HG02798 (cell line): ENCODE data around the gene PGAP2.
"Not testable (repeated sequence)": the region's sequence is repeated elsewhere in the genome, so short reads cannot be mapped to it uniquely, and the experiment has no call there.

Experiments
- ATAC-seq: cut with Tn5 transposase; IDR thresholded peaks from one replicate; pipeline ENCODE4 v1.9.1; 2021; ENCODE audit warnings: mild to moderate bottlenecking; ENCODE audit not compliant: unreplicated experiment, poor library complexity

PGAP2 gene

DNA sequence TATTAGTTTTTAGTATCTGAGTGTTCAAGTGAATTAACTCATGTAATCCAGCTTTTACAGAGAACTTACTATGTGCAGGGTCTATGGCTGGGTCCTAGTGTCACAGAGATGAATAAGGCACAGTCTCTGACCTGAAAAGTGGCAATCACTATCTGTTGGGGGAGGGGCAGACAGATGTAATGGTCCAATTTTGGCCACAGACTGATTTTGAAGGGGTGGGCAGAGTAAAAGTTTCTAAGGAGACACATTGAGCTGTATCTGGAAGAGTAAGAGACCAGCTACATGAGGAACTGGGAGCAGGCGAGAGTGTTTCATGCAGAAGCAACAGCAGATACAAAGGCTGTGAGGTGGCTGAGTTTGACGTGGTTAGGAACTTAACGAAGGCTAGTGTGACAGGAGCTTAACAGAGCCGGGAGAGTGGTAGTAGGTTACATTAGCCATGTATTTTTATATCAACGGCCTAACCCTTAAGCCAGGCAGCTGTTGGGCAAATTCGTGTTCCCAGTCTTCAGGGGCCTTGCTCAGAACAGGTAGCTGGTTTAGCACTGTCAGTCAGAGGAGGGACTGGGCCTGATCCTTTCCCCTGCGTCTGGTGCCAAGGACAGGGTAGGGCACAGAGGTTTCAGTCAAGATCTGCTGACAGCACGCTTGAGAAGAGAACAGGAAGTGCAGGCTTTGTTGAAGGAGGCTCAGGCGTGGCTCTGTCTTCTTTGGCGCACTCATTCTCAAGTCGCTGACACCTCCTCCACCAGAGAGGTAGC lies 45.7 kb downstream of the PGAP2 start:
- ATAC-seq, result peak; percentile 27

DNA sequence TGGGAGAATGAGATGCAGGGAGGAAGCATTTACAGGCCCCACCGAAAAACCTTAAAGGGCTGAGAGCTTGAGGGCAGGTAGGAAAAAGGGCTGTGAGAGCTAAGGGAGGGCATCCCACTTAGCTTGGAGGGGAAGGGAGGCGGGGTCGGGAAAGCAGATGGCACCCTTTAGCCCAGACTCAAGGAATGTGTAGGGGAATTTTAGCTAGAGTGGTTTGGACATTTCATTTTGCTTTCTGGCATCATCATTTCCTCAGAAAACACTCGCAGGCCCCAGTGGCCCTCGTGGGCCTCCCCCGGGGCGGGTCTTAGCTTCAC lies 46.3 kb downstream of the PGAP2 start:
- ATAC-seq, result no peak

DNA sequence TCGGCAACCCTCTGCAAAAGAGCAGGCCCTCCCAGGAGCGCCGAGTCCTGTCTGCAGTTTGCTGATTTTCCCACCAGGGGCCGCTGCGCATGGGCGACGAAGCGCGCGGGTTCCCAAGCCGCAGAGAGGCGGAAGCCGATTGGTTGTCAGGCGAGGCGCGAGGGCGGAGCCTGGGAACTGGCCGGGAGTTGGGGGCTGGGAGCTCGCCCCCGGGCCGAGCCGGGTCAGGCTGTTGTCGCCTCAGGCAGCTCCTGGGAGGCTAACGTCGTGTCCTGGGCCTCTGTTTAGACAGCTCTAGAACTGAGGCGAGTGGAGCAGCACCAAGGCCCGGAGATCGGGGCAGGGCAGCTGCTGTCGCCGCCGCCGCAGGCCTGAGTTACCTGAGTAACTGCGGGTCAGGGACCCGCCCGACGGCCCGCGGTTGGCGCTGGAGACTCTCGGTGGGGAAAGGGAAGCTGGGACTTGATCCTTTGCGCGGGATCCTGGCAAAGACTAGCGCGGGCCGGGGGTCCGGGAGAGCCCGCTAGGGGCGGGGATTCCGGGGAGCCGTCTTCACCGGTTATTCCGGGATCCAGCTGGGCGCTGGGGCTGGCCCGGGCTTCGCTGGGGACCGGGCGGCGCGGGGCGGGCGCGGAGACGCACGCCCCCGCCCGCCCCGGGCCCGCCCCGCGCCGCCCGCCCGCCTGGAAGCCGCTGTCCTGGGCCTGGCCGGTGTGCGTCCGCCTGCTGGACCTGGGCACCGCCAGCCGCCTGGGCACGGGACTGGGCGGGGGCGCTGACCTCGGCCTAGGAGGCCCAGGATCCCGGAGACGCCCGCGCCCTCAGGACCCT lies 46.8 kb downstream of the PGAP2 start, which contains the start of gene STIM1:
TSS of gene STIM1 (plus strand) at position 688 of the 831 bp plus-strand sequence. CDS start 607 bp downstream, outside the sequence.
- ATAC-seq, result peak; percentile 76

DNA sequence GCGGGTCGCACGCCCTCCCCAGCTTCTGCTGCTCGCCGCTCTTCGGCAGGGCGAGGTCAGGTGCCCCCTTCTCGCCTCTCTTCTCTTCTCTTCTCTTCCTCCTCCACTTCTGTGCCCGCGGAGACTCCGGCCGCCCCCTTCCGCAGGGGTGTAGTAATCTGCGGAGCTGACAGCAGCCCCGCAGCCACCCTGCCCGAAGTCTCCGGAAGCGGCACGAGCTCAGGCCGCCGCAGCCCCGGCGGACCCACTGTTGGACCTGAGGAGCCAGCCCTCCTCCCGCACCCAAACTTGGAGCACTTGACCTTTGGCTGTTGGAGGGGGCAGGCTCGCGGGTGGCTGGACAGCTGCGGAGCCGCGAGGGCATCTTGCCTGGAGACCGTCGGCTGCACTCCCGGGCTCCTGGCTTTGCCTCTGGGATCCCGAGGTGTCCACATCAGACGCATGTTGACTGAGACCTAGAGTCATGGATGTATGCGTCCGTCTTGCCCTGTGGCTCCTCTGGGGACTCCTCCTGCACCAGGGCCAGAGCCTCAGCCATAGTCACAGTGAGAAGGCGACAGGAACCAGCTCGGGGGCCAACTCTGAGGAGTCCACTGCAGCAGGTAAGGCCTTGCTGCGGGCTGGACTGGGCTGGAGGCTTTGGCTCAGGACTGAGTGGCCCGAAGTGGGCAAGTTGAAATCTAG lies 47.6 kb downstream of the PGAP2 start:
- peak; percentile 14 for ATAC-seq

DNA sequence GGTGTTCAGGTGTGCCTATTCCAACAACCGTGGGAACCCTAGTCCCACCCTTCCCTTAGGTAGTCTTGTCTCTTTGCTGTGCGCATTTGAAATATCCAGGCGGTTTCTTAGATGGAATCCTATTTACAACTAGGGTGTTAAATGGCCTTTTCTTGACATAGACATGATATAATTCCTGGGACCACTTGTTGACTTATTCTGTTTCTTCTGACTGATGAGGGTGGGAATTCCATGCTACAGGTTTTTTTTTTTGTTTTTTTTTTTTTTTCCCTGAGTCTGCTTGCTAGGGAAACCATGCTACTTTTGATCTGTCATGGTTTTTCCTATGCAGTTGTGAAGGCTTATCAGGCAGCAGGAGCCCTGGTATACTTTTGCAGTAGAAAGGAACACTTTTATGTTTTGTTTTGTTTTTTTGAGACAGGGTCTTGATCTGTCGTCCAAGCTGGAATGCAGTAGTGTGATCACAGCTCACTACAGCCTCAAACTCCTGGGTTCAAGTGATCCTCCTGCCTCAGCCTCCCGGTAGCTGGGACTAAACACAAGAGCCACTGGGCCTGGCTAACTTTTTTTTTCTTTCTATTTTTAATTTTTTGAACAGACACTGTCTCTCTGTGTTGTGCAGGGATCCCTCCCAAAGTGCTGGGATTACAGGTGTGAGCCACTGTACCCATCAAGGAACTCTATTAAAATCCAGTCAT lies 48.6 kb downstream of the PGAP2 start:
- no peak for ATAC-seq

DNA sequence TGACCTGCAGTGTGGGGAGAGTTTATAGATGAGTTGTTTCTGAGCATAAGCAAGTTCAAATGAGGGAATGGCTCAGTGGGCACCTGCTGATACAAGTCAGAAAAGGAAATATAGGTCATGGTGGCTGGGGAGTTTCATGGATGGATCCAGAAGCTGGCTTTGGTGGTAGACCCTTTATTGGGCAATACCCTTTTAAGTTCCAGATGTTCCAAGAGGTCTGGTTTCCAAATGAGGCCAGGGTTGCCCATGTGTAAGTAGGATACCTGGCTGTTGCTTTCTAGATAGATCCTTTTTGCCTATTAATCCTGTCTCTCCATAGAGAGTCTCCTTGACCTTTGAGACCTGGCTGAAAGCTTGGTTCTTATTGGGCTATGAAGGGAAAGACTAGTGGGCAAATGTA lies 49.3 kb downstream of the PGAP2 start:
- ATAC-seq, result no peak

DNA sequence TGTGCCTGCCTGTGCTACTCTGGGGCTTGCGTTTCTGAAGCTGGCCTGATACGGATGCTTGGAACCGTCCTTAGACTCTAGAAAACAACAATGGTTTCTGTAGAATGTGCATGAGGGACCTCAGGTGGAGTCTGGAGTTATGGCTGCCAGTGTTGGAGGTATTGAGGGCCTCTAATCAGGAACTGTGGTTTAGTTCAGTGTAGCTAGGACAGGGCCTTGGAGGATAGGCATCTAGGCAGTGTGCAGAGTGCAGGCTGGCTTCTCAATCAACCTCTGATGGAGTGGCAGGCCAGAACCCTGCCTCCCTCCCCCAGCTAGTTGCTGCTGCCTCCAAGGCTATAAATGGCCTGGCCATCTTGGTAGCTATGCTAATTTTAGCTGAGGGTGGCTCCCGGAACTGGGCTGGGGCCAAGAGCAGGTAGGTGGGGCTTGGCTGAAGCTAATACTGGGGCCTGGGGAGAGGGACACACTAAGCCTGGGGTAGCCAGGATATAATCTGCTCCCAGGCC lies 51.1 kb downstream of the PGAP2 start:
- ATAC-seq, result peak; percentile 36

DNA sequence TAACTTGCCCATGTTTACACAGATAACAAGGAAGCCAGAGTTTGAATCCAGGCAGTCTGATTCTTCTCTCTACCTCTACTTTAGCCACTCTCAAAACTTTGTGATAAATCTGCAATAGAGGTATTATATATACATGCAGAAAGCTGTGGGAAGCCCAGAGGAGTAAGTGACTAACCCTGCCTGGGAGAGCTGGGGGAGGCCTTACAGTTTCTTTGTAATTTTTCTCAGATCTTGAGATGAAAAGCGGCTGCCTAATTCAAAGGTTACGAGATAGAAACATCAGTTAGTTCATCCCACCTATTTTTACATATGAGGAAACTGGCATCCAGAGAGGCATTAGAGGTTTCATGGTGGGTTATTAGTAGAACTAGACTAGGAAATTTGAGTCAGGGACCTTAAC lies 52.0 kb downstream of the PGAP2 start:
- ATAC-seq, result no peak

DNA sequence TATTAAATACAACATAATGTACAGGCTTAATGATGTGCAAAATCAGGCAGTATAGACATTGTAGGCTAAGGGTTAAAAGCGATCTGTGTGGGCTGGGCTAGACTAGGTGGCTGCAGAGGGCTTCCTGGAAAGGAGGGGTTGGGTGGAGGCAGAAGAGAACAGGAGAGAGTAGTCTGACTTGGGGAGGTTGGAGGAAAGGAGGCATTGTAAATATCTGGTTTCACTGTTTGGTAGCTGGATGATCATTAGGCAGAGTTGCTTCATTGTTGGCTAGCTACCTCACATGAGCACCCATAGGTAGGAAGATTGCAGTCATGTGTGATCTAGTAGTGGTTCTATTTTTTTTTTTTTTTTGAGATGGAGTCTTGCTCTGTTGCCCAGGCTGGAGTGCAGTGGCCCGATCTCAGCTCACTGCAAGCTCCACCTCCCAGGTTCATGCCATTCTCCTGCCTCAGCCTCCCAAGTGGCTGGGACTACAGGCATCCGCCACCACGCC lies 52.6 kb downstream of the PGAP2 start:
- ATAC-seq, result not testable (repeated sequence)

DNA sequence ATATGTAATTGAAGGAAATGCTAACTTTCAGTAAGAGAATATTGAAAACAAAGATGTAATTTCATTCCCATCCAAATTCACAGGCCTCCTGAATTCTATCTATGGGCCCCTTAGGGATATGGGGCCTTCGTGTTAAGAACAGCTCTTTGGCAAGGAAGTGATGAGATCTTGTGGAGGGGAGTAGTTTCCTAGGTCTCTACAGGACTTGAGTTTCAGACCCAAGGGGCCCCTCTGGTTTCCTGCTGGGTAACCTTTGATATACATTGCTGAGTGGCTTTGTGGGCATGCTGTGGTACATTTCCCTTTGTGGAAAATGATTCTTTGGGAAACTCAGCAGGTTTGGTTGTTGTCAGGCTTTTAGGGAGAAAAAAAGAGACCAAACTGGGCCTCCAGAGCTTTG lies 53.3 kb downstream of the PGAP2 start:
- no peak for ATAC-seq

DNA sequence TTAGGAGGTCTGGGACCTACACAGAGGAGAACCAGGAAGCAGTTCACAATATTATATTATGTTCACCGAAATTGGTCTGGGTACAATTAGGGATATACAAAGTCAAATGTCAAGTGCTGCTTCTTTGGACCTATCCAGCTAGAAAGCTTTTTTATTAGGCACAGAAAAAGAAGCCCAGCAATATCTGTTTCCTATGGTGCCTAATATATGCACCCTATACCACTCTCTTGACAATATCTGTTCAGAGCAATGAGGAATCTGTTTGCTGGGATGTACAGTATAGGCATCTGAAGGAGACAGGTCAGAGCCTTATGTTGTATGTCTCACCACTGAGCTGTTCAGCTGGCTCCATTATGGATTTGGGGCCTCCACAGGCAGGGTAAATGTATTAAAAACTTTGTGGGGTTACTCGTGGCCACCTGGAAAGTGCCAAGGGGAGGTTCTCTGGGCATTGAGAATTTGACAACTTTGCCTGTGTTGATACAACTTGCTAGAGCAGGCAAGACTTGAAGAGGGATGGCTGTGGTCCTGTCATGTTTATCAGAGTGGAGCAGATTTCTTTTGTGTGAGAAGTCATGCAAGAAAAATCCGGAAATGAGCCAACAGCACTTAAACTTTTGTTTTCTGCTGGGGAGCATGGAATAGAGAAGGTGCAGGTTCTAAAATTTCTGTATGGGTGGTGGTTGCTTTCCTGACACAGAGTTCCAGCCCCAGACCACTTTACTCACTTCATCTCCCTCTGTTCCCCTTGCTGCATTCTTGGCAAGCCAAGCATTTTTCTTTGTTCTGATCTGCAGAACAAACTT lies 57.2 kb downstream of the PGAP2 start:
- no peak for ATAC-seq

DNA sequence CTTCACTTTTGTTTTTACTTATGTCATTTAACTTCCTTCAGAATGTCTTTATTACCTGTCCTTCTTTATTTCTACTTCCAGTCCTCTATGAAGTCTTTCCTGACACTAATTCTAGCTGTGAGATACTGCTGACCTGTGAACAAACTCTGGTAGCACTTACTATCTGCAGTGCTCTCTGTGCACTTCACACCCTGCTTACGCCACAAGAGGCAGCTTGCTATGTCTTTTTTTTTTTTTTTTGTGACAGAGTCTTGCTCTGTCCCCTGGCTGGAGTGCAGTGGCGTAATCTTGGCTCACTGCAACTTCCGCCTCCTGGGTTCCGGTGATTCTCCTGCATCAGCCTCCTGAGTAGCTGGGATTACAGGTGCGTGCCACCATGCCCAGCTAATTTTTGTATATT lies 57.8 kb downstream of the PGAP2 start:
- ATAC-seq, result peak; percentile 43

DNA sequence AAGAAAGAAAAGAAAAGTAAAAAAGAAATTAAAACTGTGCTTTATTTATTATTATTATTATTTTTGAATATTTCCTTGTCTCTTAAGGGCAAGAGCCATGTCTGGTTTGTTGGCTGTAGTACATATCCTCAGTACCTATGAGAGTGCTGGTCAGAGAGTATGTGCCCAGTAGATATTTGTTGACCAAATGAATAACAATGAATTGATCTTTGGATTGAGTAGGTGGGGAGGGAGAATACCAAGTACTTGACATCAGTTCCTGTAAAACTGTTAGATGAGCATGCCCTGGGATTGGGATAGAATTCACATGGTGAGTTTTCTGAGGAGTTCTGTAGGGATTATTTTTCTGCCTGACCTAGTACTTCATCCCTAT lies 58.5 kb downstream of the PGAP2 start:
- no peak for ATAC-seq

DNA sequence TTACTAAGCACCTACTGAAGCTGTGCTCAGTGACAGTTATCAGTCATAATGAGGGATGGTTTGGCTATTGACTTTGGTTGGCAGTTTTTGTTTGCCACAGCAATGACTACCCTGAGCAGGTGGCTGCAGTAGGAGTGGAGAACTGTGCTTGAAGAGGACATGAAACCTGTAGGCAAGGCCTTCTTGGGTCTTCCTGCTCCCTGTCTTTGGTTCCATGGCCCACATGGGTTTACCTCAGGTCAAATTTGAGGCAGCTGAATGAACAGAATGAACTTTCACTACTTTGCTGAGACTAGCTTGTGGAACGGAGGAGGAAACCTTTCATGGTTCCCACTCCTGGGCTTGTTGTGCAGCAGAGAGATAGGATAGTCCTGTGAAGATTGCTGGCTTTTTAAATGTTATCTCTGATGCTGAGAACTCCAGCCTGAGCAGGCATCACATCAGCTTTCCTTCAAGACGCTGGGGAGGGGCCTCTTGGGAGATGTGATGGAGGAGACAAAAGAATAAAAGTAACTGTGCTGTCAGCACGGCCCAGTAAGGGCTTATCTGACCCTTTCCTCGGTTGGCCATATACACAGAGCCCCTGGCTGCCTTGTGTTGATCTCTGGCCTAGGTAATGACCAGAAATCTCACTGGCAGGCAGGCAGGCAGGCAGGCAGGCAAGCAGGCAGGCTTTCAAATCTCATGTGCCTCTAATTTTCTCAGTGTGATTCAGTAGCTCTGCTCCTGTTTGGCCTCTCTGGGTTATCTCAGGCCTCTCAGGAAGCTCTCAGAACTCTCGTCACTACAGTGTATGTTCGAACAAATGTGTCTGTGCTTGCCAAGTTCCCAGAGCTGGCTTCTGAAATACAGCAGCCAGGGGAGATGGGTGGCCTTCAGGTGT lies 59.1 kb downstream of the PGAP2 start:
- peak; percentile 62 for ATAC-seq

DNA sequence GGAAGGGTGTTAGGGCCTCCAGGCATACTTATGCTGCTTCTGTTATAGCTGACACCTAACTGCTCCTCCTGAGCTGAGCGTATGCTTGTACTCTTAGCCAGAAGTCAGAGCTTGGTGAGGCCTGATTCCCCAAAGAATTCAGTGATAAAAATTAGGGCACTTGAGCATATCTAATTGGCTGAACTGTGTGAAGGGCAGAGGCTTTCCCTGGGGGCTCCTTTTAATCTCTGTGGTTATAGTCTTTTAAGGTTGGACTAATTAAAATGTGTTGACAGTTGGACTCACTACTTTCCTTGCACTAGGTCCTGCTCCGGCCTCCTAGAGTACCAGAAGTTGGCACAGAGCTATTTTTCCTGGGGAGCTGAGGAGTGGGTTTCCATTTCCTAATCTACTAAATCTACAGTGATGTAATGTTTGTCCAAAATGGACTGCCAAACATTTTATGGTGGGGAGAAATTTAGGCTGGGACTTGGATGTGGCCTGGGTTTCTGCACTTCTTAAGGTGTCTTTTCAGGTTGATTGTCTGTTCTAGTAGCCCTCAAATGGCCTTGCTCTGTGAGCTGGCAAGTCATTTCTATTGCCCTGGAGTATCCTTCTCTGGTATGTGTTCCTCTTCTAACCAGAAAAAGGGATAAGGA lies 65.5 kb downstream of the PGAP2 start:
- ATAC-seq, result no peak
